ENCODE data around the gene ZNF675.
"Not testable (repeated sequence)": the region's sequence is repeated elsewhere in the genome, so short reads cannot be mapped to it uniquely, and the experiment has no call there.

ZNF675 gene

GRCh38 chr19:23686621-23687423 is at the start of gene ZNF675:
Gene ZNF675, minus strand, starts transcription at chr19:23687212. Its CDS starts 179 bp downstream, at chr19:23687033.
- DNase-seq: peak; percentile 96

GRCh38 chr19:23730729-23731465 is 43.9 kb upstream of the ZNF675 start:
- DNase-seq: not testable (repeated sequence)

- DNase-seq: not testable (repeated sequence)
Measured at GRCh38 chr19:23724161-23724560, 37.1 kb upstream of the ZNF675 start.

GRCh38 chr19:23718802-23719201 is 31.8 kb upstream of the ZNF675 start:
- no peak for DNase-seq

GRCh38 chr19:23716792-23717191 is 29.8 kb upstream of the ZNF675 start:
- DNase-seq: no peak

- no peak for DNase-seq
Measured at GRCh38 chr19:23709347-23709746, 22.3 kb upstream of the ZNF675 start.

GRCh38 chr19:23706657-23707056 is 19.6 kb upstream of the ZNF675 start:
- DNase-seq: no peak

- no peak for DNase-seq
Measured at GRCh38 chr19:23699521-23699860, 12.5 kb upstream of the ZNF675 start.

- DNase-seq: no peak
Measured at GRCh38 chr19:23698711-23699520, 11.9 kb upstream of the ZNF675 start.

GRCh38 chr19:23692937-23693336 is 5.9 kb upstream of the ZNF675 start:
- not testable (repeated sequence) for DNase-seq

- DNase-seq: no peak
Measured at GRCh38 chr19:23673132-23673531, 13.9 kb downstream of the ZNF675 start.

- DNase-seq: not testable (repeated sequence)
Measured at GRCh38 chr19:23668606-23669005, 18.4 kb downstream of the ZNF675 start.

- no peak for DNase-seq
Measured at GRCh38 chr19:23665651-23666410, 21.2 kb downstream of the ZNF675 start.

GRCh38 chr19:23649817-23650216 is 37.2 kb downstream of the ZNF675 start:
- not testable (repeated sequence) for DNase-seq

All from femur (tissue), 1 donor.